Suppressor macrophage treated with lipopolysaccharide for 4 hours (primary cell): ENCODE data around the gene CCDC149.

Experiments used
- DNase-seq: peaks from one replicate; pipeline ENCODE4 v3.0.0-alpha.2; 2020

CCDC149 gene

DNA sequence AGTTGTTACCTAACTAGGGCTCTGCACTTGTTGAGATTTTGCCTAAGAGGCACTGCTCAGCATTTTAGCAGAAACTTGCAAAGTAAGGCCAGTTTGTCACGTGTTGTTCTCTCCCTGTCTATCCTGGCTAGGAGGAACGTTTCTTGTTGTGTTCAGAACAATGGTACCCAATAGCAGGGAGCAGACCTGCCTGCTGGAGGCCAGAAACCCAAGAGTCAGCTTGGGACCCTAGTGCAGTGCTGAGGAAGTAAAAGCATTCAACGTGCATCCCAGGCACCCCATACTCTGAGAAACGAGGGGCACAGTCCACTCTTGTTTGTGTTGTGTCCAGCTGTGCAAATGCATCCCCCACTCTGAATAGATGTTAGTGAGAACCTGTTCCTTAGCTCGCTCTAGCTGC is 75.1 kb downstream of the CCDC149 start:
- DNase-seq, result no peak

DNA sequence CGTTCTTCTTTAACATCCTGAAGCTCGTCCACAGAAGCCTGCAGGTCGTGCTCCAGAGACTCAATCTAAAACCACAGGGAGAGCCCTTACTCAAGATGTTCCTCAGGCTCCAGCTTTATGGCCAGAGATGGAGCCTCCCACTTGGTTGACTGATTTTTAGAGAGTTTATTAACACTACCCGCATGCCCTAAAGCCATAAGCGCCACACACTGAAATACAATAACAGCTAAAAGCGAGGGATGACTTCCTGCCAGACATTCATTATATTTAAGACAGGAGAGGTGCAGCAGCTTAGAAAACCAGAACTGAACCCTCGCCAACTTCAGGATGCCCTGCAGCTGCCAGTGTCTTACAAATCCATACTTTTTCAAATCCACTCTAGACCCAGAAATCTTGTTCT is 75.5 kb downstream of the CCDC149 start:
- DNase-seq, result no peak

DNA sequence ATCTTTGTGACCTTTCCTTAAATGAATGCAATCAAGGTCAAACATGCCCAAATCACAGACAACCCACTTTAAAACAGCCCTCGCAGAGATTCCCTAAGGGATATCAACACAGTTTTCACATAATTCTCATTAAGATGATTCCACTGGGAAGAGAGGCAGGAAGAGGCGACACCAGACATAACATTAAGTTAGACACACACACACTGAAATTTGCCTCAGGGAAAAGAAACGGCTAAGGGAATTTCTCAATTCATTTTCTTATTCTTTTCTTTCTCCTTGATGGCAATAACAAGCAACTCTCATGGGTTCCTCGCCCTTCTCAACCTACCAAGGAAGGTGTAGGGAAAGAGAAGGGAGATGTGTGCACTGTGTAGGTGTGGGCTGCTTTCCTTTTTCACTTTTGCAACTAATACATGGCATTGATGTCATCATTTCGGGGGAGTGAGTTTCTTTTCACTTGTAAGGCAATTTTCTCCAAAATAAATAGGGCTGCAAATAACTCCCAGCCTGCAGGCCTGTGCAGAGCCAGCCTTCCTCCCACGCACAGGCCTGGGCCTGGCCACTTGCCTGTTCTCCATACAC is 76.1 kb downstream of the CCDC149 start:
- DNase-seq, result peak; percentile 12

DNA sequence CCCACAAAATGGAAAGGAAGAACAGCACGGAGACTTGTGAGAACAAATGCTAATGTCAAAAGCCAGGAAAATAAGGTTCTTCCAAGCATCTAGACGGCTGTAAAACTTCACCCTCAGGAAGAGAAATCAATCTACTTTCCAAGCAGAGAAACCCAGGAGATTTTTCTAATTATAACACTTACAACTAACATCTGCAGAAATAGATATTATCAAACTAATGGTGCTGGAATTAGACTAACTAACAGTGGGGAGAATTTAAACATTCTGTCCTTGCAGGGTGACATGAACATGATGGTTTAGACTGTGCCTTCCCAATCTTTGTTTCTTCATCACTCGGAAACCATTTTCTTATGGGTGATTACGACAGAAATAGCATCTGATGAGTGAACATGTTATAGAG is 77.1 kb downstream of the CCDC149 start:
- DNase-seq, result no peak

DNA sequence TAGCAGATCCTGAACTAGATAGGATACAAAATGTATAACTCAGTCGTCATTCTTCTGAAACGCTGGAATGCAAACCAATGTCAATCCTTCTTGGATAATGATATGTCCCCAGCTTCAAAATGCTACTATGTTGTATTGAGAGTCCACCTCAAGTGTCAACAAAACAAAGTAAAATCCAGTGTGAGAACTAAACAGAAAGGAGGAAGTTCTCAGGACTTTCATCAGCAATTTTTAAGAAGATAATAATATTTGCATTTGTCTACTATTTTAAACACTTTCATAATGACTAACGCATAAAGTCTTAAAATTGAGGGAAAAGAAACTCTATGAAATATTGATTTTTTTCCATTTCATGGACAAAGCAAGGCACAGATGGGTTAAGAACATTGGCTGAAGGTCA is 81.2 kb downstream of the CCDC149 start:
- no peak for DNase-seq

DNA sequence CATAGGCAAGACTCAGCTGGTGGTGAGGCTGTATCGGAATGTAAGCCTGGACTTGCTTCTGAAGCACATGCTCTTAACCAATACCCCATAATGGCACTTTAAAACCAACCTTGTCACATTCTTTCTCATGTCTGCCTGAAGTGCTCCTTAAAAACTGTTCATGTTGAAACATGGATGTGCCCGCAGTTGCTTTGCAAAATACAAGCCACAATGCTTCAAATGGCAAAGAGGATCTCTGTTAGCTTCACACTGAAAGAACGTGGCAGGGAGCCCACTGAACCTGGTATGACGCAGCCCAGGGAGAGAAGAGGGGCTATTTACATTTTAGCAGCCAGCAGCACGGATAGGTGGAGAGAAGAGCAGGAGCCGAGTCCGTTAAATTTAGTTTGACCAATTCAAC is 88.1 kb downstream of the CCDC149 start:
- no peak for DNase-seq

DNA sequence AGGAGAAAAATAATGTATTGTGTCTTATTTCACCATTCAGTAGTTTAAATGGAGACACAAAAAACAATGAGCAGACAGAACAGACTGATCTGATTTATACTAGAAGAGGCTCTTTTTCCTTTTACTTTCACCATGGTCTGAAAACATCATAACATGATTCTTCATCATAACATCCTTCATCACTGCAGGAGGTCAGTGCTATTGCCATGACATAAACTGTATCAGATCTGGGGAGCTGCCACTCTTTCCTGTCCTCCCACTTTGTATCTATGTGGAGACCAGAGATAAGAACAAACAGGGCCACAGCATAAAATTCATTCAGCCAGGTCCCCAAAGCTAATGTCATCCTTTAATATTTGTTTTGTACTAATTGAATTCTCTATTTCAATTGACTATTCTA is 92.3 kb downstream of the CCDC149 start:
- no peak for DNase-seq

DNA sequence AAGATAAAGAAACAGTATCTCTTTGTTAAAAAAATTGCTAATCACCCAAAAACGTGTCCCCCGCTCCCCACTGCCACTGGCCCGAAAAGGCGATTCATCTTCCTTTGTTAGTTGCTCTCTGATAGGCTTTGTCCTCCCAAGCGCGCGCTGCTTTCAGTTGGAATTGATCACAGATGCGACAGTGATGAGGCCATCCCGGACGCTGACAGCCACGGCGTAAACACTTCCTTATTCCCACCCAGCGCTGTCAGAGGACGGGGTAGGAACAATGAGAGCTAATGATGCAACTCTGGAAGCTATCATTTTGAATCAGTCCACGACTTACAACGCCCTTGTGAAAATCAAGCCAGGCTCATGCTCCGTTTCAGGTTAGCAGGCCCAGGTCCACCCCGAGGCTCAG is 96.0 kb downstream of the CCDC149 start:
- no peak for DNase-seq

DNA sequence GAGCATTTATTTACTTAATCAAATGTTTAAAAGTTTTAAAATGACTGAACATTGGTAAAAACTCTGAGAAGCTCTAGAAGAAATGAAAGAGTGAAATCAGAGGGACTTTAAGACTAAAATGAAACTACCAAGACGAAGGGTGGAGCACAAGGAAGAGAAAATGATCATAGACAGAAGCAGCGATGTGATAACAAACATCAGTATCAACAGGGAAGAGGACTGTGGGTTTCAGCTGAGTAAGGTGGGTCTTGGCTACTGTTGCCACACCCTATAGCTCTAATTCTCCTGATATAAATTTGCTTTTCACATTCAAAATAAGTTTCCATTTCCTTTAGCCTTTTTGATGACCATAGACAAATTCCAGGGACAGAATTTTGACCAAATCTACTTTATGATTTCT is 99.1 kb downstream of the CCDC149 start:
- DNase-seq, result no peak

DNA sequence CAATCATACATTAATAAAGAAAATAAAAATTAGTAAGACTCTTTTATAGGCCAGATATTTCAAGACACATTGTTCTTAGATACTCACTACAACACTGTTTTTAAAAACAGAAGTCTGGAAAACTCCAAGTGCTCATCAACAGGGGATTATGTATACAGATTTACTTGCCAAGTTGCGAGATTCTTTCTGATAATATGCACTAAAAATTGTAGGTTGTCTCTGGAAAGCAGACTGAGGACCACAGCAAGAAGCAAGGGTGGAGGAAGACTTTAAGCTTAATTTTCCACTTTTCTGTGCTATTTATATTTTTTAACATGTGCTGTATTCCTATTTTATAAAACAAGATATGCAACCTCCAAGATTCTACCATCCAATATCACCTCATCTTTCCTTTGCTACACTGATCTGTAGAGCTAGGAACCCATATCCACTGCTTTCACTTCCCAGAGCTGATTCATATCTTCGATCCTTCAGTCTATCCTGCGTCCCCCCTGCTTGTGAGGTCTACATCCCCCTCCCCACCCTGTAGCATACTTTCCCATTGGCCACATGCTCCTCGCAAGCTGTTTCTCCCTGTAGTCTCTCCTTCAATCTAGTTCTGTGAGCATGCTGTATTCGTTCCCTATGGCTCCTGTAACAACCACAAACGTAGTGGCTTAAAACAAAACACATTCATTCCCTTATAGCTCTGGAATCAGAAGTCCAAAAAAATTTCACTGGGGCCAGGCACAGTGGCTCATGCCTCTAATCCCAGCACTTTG is 101.8 kb downstream of the CCDC149 start:
- no peak for DNase-seq

DNA sequence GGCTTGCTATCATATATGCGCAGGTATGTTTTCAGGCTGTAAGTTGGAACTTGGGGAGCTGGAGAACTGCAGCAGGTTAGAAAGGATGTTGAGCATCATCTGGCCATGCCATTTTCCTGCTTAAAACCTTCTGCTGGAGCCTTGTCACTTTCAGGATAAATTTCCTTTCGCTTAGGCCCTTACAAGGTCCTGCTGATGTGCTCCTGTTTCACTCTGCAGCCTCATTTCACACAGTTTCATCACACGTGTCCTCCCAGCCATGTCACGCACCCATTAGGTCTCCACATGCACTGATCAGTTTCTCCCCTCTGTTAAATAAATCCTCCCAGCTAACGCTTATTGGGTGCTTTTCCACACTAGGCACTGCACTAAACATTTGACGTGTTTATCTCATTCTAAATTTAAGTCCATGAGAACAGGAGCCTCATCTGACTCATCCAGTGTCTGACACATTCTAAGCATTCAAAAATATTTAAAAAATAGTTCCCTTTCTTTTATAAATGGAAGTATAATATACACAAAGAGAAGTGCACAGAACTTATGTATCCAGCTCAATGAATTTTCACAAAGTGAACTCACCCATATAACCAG is 102.9 kb downstream of the CCDC149 start:
- DNase-seq, result no peak

DNA sequence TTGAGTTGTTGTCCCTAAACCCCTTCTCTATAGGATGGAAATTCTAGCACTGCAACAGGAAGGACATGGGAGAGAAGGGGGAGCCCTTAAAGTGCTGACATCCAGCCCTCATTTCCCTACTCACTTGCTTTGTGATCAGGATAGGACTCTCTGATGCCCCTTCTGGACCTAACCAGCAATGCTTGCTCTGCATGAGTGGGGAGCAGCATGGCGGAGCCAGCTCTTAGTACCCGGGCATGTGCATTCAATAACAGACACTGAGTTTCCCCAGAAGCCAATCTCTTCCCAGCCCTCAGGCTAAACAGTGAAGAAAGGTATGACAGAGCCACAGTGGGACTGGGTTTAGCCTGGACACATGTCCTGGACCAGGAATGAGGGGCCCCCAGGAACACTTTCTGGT is 103.5 kb downstream of the CCDC149 start:
- no peak for DNase-seq

DNA sequence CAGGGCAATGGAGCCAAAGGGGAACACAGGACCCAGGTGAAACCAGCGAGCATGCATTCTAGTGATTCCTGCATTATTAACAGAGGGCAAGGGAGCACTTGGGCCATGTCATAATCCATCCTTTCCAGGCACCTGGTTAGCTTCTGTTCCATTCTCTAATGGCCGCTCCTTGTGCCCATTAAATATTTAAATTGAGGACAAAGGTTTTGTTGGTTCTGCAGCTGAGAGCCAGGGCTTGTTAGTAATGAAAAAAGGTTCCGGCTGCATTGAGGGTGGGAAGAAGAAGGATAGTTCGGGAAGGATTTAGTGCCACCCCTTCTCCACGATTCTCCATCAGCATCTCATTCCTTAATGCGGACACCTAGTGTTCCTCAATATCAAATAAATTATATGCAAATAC is 103.9 kb downstream of the CCDC149 start:
- DNase-seq, result no peak

DNA sequence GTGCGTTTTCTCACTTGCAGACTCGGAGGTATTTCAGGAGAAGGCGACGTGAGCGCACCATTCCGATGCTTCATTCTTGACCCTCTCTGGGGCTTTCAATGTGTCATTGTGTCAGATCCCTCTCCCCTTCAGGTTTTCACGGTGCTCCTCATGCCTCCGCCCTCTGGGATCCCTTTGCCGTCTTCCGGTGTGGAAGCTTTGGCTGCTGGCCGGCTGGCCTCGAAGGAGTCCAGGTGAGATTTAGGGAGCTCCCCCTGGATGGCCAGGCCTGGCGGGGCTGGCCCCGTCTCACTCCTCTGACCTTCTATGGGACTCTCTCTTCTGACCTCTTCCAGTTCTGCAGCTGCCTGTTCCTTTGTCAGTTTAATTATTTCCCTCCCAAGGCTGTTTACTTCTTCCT is 104.6 kb downstream of the CCDC149 start:
- no peak for DNase-seq

DNA sequence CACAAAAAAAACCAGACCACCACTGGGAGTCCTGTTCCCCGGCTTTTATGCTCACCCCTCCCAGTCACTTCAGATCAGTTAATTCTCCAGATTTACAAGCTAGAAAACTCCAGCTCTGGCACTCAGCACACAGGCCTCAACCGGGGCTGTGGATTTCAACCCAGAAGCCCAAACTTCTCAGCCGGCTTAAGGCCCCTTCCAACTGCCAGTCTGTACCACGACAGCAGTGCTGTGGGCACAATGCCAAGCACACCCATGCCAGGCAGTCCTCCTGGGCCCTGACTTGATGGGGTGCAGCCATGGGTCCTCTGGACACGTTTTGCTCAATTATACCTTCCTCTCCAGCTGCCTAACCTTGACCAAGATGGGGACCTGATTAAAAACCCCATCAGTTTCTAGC is 105.2 kb downstream of the CCDC149 start:
- DNase-seq, result no peak

DNA sequence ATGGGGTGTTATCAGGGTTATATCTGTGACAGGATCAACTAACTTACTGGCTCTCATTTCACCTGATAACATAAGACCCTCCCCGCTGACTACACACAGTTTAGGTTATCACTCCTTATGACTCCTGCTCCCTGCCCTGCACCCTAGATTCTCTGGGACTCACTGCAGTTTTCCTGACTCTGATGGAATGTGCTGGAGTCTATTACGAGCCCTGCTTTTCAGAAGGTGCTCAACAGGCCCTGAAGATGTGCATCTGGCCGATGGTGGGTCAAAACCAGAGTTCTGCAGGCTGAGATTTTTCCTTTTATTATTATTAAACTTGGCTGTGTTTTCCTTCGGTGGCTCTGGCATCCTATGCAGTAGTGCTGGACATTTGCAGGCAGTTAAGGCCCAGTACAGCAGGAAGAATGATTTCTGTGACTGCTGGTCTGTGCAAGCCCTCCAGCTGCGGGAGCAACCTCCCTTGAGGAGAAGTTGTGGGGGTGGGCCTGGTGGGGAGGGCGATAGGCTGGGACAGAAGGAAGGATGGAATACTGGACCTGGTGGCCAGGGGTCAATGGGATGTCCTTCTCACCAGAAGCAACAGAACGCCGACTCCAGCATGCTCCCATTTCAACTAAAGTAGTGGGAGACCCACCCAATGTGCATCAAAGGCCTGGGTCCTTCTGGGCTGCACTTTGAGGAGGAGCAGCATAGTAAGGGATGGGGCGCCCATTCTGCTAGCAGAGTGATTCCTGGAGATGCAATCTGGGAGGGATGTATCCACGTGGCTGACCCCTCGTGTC is 106.4 kb downstream of the CCDC149 start:
- DNase-seq, result no peak

DNA sequence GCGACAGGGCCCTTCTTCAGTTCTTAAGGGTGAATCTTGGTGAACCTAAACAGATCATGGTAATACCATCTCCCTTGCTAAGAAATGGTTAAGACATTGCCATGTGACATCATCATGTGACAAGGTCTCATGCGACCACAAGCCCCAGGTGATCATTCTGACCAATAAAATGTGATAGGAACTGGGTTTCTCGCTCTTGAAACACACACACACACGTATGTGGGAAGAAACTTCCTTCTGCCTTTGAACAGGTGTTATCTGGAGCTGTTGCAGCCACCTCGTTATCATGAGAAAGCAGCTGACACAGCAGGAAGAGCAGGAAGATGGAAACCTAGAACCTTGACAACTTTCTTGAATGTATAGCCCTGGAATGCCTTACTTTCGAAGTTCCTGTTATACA is 107.3 kb downstream of the CCDC149 start:
- no peak for DNase-seq

DNA sequence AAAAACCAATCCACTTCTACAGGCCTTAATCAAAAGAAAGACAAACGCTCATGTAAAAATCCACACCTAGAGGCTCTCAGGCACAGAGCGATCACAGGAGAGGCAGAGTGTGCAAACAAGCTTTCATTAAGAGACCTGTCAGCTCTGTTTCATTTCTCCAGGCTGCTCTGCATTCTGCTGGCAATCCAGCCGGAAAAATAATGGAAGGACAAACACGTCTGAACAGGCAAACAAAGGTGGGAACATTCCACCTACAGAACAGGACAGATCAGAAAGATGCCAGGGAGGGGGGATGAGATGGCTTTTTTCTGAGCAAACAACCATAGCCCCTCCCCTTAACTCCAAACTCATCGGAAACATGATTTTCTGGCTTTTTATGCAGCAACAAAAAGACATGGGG is 107.8 kb downstream of the CCDC149 start:
- DNase-seq, result no peak

DNA sequence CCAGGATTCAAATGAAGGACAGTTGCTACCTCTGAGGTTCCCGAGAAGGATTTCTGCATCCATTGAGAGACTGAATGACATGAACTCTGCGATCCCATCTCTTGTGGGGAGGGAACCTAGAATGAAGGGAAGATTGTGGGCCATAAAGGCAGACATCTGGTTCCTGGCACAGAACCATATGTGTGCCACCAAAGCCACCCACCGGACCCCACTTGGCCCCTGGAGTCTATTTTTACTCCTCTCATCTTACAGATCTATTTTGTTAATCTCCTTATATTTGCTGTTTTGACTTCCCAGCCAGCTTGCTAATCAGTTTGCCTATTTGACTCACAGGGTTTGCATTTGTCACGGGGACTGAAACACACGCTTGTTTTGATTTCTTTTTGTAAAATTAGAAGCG is 110.2 kb downstream of the CCDC149 start:
- DNase-seq, result no peak

DNA sequence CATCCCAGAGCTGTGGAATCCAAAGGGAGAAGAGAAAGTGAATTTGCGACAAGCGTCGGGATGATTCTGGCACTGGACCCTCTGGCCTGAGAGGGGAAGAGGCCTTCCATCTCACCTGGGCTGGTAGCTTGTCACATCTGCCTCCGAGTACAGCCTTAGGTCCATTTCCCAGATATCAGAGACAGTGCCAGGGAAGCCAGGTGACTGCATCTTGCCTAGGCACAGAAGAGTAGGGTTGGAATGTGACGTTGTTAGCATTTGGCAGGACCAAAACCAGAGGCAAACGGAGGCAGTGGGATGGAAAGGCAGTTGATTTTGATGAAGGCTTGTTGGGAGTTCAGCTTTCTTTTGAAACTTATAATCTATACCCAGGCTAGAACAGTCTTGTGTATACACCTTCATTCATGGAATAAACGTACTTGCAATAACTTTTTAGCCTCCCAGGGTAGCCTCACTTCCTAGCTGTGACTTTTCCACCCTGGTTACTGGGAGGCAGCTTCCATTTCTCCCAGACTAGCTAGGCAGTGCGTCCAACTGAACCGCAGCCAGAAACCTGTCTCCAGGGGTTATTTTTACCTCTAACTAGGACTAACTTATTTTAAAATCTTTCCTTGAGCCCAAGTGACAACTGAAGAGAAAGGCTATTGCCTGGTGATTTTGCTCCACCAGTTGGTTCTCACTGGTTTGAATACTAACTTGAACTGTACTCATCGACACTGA is 111.5 kb downstream of the CCDC149 start:
- DNase-seq, result no peak

DNA sequence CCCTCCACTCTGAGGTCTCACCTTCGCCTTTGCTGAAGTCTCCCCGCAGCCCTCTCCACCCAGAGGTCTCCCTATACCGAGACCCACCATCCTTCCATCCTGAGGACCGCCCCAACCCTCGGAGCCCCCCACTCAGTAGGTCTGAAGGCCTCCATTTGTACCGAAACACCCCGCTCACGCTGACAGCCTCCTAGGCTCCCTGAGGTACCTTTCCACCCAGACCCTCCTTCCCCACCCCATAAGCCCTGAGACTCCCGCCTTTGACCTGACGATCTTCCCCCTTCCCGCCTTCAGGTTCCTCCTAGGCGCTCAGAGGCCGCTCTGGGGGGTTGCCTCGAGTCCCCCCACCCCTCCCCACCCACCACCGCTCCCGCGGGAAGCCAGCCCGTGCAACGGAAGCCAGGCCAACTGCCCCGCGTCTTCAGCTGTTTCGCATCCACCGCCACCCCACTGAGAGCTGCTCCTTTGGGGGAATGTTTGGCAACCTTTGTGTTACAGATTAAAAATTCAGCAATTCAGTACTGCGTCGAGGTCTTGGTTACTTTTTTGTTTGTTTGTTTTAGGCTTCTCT is 112.4 kb downstream of the CCDC149 start:
- DNase-seq, result no peak

DNA sequence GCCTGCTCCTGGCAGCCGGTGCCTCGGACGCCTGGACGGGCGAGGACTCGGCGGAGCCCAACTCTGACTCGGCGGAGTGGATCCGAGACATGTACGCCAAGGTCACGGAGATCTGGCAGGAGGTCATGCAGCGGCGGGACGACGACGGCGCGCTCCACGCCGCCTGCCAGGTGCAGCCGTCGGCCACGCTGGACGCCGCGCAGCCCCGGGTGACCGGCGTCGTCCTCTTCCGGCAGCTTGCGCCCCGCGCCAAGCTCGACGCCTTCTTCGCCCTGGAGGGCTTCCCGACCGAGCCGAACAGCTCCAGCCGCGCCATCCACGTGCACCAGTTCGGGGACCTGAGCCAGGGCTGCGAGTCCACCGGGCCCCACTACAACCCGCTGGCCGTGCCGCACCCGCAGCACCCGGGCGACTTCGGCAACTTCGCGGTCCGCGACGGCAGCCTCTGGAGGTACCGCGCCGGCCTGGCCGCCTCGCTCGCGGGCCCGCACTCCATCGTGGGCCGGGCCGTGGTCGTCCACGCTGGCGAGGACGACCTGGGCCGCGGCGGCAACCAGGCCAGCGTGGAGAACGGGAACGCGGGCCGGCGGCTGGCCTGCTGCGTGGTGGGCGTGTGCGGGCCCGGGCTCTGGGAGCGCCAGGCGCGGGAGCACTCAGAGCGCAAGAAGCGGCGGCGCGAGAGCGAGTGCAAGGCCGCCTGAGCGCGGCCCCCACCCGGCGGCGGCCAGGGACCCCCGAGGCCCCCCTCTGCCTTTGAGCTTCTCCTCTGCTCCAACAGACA is 113.1 kb downstream of the CCDC149 start:
- no peak for DNase-seq
